Hepatic stellate cell (primary cell): ENCODE measurements around the gene NRIP2.
"Not testable (repeated sequence)": the region's sequence is repeated elsewhere in the genome, so short reads cannot be mapped to it uniquely, and the experiment has no call there.

Source experiments
- DNase-seq: peaks from one replicate; pipeline ENCODE4 v3.0.0; 2011; ENCODE audit warnings: low spot score

NRIP2 gene

GRCh38 chr12:2834581-2835491 is at the start of gene NRIP2:
NRIP2 (minus strand) TSS chr12:2835035; CDS start chr12:2834983, 52 bp downstream.
- DNase-seq: peak; percentile 64

GRCh38 chr12:2879853-2880252 is 45.0 kb upstream of the NRIP2 start:
- DNase-seq: no peak

- DNase-seq: no peak
Observed at GRCh38 chr12:2877953-2878732, 43.3 kb upstream of the NRIP2 start.

DNA sequence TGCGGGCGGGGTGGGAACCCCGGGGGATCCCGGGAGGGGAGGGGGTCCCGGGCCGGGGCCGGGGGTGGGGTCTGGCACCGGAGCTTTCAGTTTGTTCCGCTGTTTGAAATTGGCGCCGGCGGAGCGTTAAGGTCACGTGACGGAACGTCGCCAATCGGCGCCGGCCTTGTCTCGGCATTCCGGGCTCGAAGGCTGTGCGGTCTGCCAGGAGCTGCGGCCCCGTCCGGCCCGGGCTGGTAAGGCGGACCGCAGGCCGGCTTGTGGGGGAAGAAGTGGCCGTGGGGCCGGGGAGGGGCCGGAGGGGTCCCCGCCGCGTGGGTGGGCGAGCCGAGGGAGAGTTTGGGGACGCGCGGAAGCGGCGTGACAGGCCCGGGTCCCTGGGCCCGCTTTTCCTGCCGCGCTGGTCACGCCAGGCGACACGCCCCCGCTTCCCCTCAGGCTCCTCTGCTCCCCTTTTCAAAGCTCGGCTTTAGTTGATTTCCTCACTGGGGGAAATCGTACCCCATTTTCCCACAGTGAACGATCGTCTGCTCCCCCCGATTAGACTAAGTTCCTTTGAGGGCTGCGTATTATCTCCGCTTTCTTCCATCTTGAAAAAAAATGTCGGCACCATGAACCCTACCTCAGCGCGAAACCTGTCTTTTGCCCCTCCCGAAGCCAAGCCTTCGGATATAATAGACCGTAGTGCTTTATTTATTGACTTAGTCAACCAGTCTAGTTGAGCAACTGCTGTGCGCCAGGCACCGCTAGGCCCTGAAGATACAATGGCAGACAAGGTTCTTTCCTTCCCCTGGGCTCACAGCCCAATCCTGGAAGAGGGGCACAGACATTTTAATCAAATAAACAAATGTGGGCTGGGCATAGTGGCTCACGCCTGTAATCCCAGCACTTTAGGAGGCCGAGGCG is 42.5 kb upstream of the NRIP2 start, which contains the start of the genes FOXM1 and RHNO1:
TSS of gene FOXM1 (minus strand) at position 128 of the 906 bp plus-strand sequence. CDS start 2,696 bp downstream, outside the sequence.
TSS of gene RHNO1 (plus strand) at position 177 of the 906 bp plus-strand sequence. CDS start 8,144 bp downstream, outside the sequence.
- DNase-seq: peak; percentile 96

- DNase-seq: peak; percentile 55
Observed at GRCh38 chr12:2876431-2877046, 41.7 kb upstream of the NRIP2 start.

GRCh38 chr12:2868986-2869632 is 34.3 kb upstream of the NRIP2 start:
- DNase-seq: peak; percentile 54

- no peak for DNase-seq
Observed at GRCh38 chr12:2864198-2864597, 29.4 kb upstream of the NRIP2 start.

DNA sequence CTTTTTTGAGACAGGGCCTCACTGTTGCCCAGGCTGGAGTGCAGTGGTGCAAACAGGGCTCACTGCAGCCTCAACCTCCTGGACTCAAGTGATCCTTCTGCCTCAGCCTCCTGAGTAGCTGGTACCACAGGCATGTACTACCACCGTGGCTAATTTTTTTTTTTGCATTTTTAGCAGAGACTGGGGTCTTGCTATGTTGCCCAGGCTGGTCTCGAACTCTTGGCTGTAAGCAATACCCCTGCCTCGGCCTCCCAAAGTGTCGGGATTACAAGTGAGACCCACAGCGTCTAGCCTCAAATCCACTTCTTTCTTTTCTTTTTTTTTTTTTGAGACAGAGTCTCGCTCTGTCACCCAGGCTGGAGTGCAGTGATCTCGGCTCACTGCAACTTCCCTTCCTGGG is 28.6 kb upstream of the NRIP2 start:
- DNase-seq: not testable (repeated sequence)

- DNase-seq: no peak
Observed at GRCh38 chr12:2862876-2863275, 28.0 kb upstream of the NRIP2 start.

- DNase-seq: no peak
Observed at GRCh38 chr12:2860170-2860569, 25.3 kb upstream of the NRIP2 start.

DNA sequence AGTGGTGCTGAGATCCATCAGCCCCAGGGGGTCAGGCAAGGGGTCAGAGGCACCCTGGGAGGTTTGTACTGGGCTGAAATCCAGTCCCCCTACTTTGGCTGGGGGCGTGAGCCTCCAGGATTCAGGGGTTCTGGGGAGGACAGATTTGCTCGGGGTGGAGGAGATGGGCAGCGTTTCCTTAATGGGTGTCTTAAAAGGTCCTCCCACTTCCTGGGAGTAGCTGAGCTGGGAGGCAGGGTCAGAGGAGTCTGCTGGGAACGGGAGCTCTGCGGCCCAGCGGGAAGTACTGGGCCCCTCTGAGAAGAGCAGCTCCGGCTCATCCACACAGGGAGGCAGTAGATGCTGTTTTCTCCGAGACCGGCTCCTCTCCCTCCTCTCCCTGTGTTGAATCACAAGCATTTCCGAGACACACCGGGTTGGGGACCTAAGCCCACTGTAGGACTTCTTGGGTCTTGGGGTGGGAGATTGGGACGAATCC is 24.1 kb upstream of the NRIP2 start:
- no peak for DNase-seq

DNA sequence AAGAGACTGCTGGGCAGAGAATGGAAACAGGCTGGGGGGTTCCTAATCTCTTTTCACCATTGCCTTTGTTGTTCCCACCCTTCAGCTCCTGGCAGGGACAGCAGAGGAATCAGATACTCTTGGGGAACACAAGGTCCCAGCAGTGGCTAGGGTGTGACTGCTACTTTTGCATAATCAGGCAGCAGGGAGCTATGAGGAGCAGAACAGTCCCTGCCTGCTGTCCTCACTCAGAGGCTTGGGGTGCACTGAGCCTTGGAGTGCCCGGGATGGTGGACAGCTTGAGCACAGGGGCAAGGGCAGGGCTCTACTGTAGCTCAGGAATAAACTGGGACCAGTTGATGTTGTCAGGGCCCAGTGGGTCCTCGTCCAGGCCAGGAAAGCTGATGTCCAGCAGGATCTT is 23.5 kb upstream of the NRIP2 start:
- DNase-seq: no peak

DNA sequence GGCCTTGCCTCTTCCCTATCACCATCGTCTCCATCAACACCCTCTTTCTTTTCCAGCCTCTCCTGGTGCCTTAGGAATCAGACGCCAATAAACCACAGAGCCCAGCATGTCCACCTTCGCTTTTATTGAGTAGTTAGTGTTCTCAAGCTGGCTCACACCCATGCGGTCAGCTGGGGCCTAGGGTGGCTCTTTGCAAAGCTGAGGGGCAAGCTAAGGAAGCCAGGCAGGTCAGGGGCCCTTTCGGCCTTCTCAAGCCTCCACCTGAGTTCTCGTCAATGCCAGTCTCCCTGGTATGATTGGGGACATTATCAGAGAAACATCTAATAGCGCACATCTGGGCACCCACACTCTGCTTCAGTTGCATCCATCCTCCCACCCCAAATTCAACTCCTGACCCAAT is 22.7 kb upstream of the NRIP2 start:
- no peak for DNase-seq

GRCh38 chr12:2857021-2857431 is 22.2 kb upstream of the NRIP2 start, which contains the start of gene TEX52:
TEX52 (minus strand) TSS chr12:2857039; CDS start chr12:2857026, 13 bp downstream.
- no peak for DNase-seq

DNA sequence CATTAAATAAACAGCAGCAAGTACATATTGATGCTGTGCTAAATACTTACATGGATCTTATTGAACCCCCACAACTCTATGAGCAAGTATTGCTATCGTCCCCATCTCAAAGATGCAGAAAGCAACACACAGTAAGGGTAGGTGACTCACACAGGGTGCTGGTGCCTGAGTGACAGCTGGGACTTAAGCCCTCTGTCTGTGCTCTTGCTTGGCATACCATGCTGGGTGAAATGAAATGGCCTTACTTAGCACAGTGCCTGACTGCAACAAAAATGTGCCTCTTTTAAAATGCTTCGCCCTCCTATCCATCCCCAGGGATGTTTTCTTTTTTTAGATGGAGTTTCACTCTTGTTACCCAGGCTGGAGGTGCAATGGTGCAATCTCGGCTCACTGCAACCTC is 21.2 kb upstream of the NRIP2 start:
- peak; percentile 51 for DNase-seq

DNA sequence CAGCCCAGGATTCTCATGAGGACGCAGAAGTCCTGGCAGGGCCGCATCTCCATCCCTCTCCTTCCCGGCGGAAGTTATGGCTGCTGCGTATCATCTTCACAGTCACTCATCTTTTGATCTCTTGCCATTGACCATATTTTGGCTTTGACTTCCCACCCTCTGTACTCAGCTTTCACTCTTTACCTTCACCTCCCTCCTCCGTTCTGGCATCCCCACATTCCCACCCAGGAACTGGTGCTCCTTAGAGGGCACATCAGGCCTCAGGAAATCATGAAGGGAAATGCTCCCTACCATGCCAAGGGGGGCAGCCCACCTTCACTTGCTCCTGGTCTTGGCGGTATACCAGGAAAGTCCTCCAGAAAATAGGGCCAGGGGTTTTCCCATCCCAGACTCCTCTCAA is 20.7 kb upstream of the NRIP2 start:
- DNase-seq: no peak

DNA sequence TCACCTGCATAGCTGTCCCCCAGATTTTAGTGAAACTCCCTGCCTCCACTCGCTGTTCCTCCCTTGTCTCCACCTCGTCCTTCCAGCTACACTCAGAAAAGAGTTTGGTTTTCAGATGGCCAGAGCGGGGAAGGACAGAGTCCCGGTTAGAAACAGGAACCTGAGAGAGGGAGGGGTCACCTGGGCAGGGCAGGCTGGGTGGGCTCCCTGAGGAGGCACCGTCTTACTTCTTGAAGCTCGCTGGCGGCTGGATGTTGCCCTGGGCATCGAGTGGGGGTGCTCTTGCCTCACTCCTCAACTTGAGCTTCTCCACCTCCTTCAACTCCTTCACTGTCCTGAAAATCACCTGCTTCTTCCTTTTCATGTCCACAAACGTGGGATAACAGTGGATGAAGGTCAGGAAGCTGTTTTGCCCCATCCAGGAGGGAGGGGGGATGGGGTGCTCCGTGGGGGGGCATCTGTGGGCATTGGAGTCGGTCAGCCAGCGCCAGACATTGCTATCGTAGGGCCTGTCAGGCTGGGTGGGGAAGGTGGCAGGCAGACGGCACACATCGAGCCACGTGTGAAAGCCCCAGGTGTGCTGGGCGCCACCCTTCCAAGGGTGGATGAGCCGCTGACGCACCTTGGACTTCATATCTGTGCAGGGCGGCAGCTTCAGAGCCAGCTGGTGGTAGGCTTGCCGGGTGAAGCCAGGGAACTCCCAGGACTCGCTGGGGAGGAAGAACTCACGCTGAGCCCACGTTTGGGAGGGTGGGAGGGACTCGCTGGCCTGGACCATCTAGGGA is 20.0 kb upstream of the NRIP2 start:
- DNase-seq: no peak

DNA sequence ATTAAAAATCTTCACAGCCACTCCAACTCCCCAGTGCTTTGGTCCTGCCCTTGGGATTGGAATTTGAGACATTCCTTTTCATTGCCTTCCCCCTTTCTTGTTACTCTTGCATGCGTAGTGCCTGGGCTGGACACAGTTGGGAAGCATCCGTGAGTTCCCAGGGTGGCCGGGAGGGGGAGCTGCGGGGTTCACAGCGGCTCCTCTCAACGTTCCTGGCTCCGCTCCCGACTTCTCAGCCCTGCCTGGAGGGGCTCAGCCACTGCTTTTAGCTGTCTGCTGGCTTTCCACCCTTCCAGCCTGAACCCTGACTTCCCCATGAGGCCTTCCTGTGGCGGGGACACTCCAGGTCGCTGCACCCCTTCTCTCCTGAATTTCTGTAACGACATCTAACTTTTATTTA is 18.8 kb upstream of the NRIP2 start:
- DNase-seq: peak; percentile 94

GRCh38 chr12:2851931-2852330 is 17.1 kb upstream of the NRIP2 start:
- no peak for DNase-seq

DNA sequence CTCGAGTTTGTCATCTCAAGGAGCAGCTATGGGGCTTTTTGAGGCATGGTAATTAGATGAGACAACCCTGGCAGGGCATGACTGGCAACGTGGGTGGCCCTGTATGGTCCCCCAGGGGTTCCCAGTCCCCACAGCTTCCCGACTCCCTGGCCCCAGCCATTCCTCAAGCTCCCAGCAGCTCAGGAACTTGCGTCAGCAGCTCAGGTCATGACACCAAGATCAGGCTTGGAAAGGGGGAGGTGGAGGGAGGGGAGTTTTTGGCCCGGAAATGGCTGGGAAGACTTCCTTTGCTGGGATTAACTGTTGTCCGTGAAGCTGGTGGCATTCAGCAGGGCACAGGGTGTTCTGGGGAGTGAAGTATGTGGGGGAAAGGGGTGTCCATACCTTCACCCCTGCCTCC is 10.4 kb upstream of the NRIP2 start:
- DNase-seq: peak; percentile 84
